Cerebellar cortex (tissue), 1 donor: ENCODE data around the gene SCD5.

Experiments used
- DNase-seq: peaks from one replicate; pipeline ENCODE4 v3.0.0-alpha.2; 2015; ENCODE audit warnings: low spot score

Gene SCD5

DNA sequence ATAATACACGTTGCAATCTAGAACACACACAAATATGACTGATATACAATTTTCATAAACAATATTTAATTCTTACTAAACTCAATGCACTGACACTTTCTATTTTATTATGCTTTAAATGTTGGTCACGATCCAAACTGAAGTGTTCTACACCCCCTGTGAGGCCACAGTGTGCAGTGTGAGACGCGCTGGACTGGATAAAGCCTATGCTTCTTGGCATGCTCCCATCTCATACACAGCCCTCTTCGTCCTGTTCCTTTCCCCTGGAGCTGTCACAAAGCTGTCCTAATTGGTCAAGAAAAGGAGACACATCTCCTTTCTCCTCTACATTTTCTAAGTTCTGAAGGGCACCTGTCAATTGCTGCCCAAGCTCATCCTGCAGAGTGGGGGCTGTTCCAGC, 72.0 kb downstream of the SCD5 start:
- DNase-seq: no peak

DNA sequence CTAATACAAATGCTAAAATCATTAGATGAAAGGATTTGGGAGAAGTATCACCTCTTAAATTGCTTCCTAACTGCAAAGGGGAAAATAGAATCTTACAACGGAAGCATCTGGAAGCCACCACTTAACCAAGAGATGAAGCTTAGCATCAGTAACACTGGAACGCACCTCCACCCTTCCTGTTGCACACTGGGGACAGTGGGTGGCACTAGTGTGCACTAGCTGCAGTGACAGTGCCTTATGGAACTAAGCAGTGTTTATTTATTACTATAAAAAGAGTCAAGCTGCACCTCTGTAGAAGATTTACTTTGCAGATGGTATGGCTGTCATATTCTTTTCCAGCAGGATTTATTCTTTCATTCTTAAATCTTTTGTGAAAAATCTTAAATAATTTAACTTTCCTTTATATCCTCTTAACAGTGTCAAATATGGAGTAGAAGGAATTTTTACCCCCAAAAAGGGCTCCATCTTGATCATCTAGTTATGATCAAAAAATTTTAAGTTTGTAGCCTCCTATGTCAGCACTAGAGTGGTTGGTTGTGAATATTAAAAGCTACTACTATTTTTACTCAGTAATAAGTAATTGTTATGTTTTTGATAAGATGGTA, 76.7 kb downstream of the SCD5 start:
- peak; percentile 44 for DNase-seq

DNA sequence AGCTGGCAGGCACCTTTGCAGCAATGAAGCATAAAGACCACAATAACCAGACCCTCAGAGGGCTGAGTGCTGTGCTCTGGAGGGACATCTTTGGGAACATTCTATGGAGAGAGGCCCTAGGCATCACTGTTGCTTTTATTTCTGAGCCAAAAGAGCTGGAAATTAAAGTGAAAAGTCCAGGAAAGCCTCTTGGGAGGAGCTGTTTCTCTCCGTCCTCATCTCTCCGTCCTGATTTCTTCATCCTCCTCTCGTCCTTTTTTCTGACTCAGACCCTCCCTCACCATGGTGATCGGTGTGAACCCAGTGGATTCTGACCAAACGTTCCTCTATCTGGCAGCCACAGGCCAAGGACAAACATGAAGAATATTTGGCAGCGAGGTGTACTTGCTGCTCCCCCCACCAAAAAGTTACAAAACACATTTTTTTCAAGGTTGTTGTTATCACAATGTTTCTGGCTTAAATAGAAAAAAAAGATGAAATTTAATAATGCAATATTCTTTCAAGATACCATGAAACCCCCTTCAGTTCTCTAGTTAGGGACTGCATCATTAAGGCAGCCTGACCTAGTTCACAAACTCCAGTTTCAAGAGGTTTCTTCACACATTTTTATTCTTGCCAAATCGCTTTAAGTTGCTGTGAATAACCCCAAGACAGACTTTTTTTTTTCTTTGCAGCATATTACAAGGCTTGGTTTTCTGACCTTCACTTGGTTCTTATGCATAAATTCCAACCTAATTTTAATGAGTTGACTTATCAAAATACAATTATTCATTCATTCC, 80.2 kb downstream of the SCD5 start:
- DNase-seq: no peak

DNA sequence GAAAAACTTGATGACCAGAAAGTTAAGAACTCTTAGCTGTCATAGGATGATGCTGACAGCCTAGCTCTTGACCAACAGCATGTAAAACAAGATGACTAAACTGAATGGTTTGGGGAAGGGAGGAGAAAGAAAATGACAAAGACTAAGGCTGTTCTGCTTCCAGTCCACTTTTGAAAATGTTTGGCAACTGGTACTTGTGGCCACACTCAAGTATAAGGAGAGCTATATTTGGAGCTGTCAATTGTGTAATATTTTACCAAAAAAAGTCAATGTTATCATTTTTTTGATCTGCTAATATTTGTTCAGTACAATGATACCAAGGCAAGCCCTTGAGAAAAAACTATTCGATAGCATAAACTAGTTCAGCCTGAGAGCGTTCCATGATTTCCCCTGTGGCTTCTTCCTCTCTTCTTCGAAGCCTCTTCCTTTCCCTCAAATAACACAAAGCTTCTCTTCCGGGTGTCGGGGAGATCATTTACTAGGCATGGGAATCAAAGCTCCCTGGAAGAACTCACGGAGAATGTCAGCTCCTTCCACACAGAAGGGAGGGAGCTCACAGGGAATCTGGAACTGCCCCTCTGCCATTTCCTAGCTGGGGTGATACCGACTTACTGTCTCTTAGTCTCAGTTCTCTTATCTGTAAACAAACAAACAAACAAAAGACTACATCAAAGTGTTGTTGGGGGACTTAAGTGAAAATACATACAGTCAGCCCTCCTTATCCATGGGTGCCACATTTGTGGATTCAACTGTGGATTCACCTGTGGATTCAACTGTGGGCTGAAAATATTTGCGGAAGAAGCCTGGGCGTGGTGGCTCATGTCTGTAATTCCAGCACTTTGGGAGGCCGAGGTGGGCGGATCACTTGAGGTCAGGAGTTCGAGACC, 82.6 kb downstream of the SCD5 start:
- DNase-seq: no peak

DNA sequence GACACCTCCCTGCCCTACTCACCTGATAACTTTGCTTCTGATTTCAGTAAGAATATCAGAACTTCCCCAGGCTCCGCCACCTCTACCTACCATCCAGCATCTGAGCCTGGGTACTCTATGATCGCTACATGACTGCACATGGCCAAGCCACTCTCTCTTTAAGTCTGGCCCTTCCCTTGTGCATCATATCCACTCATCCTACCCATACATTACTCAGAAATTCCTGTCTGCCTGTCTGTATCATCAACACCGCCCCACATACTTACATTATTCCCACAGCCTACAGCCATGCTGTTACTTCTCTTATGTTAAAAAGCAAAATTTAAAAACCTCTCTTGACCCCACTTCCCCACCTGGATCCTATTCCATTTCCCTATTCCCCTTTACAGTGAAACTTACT, 84.7 kb downstream of the SCD5 start:
- no peak for DNase-seq

DNA sequence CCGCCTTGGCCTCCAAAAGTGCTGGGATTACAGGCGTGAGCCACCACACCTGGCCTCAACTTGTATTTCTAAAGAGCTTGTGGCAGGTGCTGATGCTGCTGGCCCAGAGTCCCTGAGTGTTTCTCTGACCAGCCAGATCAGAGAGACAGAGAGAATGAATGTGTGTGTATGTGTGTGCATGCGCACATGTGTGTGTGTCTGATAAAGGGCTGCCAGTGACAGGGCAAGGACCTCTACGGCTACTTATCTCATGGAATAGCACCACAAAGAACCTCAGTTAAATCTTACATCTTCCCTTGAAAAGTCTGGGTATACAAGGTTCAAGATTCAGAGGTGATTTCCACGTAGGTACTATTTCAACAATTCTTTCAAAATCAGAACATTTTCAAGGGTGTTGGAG, 86.0 kb downstream of the SCD5 start:
- DNase-seq: no peak

DNA sequence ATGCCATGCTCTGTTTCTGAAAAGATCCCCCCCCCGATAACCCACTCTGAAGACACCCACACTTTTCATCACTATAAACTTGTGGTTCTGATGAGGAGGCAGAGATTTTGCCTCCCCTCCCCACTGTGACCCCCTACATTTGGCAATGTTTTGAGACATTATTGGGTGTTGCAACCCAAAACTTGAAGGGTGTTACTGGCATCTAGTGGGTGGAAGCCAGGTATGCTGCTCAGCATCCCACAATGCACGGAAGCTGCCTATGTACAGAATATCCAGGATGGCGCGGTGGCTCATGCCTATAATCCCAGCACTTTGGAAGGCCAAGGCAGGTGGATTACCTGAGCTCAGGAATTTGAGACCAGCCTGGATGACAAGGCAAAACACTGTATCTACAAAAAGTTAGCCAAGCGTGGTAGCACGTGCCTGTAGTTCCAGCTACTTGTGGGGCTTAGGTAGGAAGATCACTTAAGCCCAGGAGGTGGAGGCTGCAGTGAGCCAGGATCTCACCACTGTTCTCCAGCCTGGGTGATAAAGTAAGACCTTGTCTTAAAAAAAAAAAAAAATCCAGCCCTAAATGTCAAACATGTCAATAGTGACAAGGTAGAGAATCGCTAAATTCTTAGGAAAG, 87.3 kb downstream of the SCD5 start:
- DNase-seq: no peak

DNA sequence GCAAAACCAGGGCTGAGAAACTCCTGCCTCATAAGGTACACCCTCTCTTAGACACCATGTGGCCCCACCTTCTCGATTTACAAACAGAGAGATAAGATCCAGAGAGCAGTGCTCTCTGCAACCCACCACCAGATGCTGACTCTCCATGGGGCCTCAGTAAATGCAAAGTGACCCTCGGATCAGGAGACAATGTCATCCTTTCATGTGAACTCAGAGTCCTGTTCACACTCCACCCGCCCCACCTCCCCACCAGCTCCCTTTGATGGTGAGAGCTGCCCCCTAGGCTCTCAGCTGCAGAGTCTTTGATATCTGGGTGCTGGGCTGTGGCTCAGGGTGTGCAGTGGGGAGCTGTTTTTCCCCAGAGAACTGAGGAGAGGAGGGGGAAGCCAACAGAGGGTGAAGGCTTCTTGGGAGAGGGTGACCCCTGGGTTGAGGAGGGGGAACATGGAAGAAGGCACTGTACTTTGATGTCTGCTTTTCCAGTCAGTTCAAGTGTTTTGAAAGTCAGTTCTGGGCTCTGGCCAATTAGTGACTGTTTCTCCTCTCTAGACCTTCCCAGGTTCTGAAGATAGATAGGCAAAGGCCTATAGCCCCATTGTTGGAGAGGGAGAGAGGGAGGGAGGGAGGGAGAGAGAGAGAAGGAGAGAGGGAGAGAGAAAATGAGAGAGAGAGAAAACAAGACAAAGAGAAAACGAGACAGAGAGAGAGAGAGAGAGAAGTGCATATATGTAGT, 88.2 kb downstream of the SCD5 start:
- DNase-seq: no peak

DNA sequence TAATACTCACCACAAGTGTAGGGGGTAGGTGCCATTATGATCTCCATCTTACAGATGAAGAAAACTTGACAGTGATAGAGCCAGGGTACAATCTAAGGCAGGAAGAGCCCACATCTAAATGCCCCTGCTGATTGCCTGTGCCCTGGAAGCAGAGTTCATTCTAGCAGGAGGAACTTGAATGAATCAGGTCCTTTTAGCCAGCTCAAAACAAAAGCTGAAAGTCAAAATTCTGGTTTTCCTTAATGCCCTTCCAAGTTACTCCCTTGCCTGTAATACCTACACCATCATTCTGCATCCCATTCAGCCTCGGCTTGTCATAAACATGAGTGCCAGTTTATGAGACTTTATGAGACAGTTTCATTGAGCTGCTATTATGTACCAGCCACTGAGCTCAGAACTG, 89.6 kb downstream of the SCD5 start:
- no peak for DNase-seq

DNA sequence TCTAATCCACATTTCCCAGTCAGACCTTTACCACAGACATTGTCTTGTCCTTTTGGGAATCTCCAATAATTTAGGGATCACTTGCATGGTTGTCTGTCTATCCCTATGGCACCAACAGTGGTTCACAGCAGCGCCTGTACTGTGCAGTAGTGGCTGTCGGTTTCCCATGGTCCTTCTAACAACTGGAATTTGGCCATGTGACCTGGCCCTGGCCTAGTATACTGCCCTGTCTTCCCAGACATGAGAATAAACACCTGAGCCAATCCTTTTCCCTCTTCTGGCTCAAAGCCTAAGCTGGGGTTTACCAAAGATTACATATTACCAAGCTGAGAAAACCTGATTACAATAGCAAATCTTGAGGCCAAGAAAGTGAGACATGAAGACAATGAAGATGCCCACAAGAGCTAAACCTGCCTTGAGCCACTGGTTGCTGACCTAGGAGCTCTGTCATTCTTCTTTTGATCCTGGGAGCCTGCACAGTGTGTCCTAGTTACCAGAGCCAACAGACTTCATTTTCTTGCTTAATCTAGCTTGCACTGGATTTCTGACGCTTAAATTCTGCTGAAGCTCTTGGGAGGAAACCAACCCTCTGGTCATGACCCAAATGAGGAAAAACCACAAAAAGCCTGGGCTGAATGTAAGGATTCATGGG, 92.1 kb downstream of the SCD5 start:
- peak; percentile 62 for DNase-seq

DNA sequence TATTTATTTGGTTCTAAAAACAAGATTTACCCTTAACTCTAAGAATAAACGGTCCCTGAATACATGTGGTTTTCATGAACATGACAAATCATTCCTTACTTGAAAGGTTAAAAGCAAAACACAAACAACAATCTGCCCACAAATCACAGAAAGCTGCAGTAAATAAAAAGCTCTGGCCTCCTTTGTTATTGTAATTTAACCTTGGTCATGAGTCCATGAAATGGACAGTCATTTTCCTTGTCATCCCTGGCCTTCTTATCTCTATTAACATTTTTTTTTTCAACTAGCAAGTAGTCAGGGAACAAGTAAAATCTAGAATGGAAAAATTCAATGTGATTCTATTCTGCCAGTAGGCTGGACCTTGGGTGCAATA, 92.7 kb downstream of the SCD5 start:
- DNase-seq: no peak

DNA sequence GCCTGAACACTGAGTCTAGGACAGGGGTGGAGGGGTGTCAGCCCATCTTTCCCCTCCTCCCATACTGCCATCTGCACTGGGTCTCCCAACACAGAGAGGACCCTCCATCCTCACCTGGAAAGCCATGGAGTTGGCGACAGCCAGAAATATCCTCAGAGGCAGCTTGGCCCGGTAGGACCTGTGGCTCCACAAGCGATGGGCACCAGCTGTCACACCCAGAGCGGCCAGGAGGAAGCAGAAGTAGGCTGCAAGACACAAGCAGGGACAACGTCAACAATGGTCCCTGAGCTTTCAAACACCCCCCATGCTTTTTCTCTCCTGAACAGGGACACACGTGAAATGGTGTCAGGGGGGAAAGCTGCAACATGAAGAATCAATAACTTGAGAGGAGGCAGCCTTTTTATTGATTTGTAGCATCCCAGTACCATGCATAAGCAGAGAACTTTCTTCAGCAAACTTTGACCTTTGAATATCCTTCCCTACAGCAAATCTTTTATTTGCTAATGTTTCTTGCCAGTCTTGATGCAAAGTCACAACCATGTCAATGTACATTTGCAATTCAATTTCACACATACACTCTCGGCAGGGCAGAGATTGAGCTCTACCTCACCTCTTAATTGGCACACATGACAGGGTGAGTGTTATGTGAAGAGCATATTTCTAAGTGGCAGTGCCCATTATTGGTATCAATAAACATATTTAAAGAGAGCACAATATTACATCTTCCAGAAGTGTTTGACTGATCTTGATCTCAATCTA, 93.2 kb downstream of the SCD5 start:
- peak; percentile 58 for DNase-seq

DNA sequence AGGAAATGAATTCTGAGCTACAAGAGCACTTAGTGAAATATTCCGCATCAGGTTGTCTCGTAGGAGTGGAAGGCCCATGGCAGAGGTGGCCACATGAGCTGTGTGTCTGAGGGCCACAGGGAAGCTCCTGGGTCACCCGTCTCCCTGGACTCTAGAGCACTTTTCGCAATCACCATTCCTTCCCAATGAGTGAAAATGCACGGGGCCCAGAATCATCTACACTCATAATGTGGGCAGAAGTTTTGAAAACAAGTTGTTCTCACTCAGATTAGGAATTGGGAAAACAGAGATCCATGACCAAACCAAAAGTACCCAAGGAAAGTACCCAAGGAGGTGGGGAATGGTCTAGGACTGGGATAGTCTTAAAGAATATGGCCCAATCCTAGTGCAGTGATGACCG, 94.4 kb downstream of the SCD5 start:
- DNase-seq: no peak

DNA sequence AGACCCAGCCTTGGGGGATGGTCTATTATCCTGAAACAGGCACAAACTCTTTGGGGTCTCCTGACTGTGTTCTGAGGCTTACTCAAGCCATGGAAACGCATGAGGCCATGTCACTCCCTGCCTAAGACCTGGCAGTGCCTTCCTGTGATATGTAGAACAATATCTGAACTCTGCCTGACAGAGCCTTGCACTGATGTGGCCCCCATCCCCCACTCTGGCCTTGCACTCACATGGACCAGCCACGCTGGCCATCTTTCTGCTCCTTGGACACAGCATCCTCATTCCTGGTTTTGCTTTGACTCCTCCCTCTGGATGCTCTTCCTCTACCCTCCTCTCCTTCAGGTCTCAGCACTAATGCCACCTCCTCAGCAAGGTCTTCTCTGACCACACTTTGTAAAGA, 100.2 kb downstream of the SCD5 start:
- no peak for DNase-seq

DNA sequence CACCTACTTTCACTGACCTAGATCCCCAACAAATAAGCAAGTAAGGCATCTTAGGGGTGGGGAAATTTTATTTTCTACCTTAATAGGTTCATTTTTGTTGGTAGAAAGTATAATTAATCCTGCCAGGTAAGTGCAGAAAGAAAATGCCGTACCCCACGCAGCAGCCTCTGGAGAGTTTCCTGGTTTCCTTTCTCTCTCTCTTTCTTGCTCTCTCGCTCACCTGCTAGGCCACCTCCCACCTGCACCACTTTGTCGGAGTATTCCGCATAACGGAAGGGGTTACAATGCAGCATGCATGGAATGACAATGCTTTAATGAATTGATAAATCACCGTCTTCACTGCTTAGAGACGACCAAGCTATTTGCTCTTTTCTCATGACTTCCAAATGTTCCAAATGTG, 101.0 kb downstream of the SCD5 start:
- DNase-seq: no peak

DNA sequence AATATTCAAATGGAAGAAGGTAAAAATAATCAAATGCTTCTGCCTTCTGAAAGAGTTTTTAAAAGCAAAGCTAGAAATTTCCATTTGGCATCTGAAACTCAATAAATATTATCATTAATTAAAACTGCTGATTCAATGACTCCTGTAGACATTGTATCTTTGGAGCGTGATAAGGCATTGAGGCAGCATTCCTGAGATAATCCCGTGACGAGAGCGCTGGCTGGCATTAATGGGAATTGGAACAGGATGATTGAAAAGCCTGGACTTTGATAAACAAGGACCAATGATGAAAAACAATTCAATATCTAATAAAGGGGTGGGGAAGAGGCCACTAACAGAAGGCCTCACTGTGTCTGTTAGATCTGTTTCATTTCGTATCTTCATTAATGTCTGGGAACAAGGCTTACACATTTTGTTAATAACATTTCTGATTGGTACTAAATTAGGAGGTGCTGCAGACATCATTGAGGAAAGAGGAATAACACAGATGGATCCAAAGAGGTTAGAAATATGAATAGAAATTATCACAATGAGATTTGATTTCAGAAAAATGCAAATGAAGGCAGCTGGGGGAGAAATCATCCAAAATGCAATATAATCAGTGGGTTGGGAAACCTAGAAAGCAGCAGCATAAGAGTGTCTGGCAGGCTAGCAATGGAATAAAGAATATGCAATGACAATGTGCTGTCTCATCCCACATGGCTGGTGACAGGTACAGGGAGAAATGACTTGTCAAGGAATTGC, 102.3 kb downstream of the SCD5 start:
- no peak for DNase-seq

DNA sequence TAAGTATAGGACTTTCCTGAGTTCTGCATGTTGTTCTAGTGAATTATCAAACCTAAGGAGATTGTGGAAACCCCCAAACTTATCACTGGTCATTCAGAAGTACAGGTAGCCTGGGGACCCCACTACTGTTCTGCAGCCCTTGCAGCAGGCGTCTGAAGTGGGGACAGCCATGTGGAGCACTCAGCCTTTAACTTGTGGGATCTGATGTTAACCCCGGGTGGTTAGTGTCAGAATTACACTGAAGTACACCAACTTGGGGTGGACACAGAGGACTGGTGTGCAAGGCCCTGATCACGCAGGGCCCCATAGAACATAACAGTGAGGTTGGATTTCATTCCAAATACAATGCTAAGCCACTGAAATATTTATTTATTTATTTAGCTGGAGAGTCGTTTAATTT, 103.7 kb downstream of the SCD5 start:
- no peak for DNase-seq

DNA sequence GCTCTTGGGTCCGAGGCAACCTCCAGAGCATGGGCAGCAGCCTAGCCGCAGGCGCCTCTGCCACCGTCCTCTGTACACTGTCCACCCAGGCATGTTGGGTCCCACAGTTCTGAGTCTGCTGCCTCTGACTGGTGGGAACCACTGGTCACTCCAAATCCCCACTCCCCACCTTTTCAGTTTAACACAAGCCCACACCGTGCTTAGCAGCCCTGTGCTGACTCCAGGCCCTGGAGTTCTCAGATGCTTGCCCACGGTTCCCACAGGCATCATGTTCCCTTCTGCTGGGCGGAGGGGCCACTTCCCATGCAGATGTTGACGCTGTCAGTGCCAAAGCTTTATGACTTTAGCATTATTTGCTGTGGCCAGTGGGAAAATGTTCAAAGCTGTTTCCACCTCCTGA, 104.5 kb downstream of the SCD5 start:
- DNase-seq: no peak

DNA sequence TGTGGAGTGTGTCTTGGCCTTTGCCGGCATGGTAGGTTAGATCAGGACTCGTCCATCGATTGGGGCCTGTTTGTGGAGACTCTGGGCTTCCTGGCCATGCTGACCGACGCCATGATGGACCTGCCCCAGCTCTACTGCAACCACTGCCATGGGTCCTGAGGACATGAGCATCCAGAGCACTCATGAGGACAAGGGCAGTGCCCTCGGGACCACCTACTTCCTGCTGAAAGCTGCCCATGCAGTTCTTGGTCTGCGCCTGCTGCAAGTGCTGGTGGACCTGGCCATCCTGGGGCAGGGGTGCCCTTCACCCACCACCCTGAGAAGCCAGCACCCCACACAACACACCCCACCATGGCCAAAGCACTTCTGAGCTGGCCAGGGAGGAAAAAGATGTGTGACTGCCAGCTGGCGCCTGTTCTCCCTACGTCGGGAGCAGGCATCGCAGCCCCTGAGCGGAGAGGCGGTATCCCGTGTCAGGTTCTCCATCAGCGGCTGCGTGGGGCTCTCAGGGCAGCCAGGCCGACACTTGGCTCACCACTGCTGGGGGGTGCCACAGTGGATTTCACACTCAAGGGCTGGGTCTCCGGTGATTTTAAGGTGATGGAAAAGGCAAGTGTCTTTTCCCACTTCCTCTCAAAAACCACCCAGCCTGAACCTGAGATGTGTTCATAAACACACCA, 106.4 kb downstream of the SCD5 start:
- DNase-seq: no peak
